Dermis microvascular lymphatic vessel endothelial cell (primary cell): ENCODE data around the gene CHCHD10. TPM values are rescaled to one million over a fixed set of nuclear protein-coding genes. Genes with fewer than 3 reads are reported as not detected.

Experiments used
- DNase-seq, 2 donors: peaks; one replicate each; pipeline versions ENCODE4 v3.0.0 to v3.0.0-alpha.2; 2010; ENCODE audit warnings: low read depth in 2 of 2
- total RNA-seq: library from RNA; depleted of rRNA; stranded (reverse); fragments of >200 nt; gene quantifications from 2 replicates; pipeline ENCODE4 v1.2.1, GENCODE V29; 2014

CHCHD10 gene
- total RNA-seq, 1 donor from 2014 or later = 7.4 TPM

DNA sequence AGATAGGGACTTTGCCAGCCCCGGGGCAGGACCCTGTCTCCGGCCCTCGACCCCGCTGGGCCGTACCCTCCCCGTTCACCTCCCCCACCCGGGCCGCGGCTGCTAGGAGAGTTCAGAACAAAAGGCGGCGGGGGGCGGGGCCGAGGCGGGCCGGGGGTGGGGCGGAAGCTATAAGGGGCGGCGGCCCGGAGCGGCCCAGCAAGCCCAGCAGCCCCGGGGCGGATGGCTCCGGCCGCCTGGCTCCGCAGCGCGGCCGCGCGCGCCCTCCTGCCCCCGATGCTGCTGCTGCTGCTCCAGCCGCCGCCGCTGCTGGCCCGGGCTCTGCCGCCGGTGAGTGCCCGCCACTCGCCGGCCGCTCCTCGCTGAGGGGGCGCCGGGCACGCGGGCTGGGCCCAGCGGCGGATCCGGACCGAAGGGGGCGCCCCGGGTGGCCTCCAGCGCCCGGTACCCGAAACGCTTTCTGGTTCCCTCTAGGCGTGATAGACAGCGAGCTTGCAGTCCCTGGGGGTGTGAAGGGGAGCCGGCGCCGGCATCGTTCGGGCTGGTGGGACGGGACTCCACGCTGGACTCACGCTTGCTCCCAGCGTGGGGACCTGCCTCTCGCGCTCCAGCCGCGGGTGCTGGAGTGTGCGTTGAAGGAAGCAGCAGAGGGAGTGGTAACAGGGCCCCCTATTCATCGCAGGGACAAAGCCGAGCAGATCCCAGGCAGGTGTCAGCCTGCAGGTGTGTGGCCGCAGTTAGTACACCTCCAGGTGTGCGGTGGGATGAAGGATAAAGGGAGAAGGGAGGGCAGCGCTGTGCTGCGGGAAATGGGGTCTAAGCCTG is 5.1 kb upstream of the CHCHD10 start, which contains the start of gene MMP11:
Gene MMP11, plus strand, starts transcription at position 201 of the 825 bp plus-strand sequence. Its CDS starts 22 bp downstream, at position 223.
- DNase-seq = peak in 1 of 2 donors; percentile 49

- no peak for DNase-seq
Measured at GRCh38 chr22:23772315-23772648, 4.5 kb upstream of the CHCHD10 start.

GRCh38 chr22:23769321-23769965 is 1.7 kb upstream of the CHCHD10 start:
- DNase-seq = no peak

DNA sequence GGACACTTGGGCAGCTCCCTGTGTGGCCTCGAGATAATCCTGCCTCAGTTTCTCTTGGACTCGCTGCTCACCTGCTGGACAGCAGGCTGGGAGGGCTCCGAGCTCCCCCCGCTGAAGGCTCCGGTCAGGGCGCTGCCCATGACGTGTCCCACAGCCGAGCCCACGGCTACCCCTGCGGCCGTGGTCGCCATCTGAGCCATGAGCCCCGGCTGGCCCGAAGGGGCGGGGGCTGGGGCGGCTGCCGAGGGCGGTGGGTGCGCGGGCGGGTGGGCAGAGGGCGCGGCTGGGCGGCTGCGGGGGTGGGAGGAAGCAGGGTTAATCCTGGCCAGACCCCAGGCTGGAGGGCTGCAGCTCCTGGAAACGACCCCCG is 484 bp downstream of the CHCHD10 start:
- no peak for DNase-seq

- no peak for DNase-seq
Measured at GRCh38 chr22:23764899-23765881, 2.6 kb downstream of the CHCHD10 start.

GRCh38 chr22:23763954-23764353 is 3.8 kb downstream of the CHCHD10 start:
- no peak for DNase-seq

DNA sequence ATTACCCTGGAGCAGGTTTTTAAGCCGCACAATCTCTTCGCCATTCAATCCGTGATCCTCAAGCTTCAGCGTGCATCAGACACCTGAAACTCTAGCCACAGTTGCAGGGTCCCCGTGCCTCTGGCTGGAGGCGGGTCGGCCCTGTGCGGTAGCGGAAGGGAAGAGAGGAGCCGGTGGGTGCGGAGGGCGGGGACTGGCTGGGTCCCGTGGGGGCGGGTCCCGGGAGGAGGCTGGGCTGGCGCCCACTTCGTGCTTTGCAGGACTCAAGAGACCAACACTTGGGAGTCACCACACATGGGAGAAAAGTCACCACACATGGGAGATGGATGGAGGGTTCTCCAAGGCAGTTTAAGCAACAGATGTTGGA is 4.2 kb downstream of the CHCHD10 start:
- no peak for DNase-seq

GRCh38 chr22:23762842-23763578 is 4.8 kb downstream of the CHCHD10 start, which contains the start of gene C22orf15:
Gene C22orf15 (plus strand): TSS chr22:23762990. CDS start chr22:23763307, 317 bp downstream.
- peak in 1 of 2 donors; percentile 45 for DNase-seq

DNA sequence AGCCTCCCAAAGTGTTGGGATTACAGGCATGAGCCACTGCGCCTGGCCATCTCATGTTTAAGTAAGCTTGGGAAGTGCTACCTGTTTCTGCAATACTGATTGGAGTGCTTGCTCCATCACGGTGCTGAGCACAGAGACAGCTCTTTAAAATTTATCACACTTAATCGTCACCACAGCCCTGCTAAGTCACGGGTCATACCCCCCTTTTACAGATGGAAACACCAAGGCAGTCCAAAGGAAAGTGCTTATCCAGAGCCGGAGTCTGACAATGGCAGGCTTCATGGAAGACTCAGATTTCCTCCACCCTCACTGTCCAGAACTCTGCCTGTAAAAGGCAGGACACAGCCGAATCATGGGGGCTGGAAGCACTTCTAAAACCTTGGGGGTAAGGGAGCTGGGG is 7.7 kb downstream of the CHCHD10 start:
- DNase-seq = no peak

DNA sequence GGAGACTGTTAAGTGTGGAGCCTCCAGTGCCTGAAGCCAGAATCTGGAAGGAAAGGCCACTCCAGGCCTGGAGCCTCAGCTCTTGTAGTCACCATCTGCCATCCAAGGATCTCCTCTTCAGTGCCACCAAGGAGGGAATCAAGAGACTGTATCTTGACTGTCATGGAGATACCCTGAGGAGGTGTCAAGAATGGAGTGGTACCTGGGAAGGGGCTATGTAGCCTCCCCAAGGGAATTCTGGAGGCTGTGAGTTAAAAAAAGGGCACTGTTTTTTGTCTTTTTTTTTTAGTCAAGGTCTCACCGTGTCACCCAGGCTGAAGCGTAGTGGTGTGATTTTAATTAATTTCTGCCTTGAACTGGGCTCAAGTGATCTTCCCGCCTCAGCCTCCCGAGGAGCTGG is 8.2 kb downstream of the CHCHD10 start:
- DNase-seq = no peak

DNA sequence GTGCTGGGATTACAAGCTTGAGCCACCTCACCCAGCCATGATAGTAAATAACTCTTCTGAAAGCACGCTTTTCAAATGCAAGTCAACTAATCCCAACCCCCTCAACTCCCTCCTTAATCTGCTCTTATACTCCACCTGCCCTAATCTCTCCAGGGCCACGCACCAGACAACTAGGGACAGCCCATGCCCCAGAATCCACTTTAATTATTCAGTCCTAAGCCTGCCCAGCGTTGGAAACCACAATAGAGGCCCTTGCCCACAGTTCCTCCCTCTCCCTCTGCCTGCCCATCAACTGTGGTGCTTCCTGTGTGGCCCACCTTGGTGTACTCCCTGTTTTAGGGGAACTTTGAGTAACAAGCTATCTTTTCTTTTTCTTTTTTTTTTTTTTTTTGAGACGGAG is 10.9 kb downstream of the CHCHD10 start:
- DNase-seq = no peak

DNA sequence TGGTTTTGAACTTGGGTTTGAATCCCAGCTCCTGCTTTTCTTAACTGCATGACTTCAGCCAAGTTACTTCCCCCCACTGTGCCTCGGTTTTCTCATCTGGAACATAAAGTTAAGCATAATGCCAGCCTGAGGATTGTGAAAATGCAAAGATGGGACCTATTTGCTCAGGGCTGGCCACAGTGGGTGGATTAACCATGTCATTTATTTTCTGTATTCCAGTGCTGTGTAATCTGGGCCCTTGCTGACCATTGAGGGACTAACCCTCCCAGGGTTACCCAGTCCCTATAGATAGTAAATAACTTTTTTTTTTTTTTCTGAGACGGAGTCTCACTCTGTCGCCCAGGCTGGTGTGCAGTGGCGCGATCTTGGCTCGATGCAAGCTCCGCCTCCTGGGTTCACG is 12.1 kb downstream of the CHCHD10 start:
- no peak for DNase-seq

DNA sequence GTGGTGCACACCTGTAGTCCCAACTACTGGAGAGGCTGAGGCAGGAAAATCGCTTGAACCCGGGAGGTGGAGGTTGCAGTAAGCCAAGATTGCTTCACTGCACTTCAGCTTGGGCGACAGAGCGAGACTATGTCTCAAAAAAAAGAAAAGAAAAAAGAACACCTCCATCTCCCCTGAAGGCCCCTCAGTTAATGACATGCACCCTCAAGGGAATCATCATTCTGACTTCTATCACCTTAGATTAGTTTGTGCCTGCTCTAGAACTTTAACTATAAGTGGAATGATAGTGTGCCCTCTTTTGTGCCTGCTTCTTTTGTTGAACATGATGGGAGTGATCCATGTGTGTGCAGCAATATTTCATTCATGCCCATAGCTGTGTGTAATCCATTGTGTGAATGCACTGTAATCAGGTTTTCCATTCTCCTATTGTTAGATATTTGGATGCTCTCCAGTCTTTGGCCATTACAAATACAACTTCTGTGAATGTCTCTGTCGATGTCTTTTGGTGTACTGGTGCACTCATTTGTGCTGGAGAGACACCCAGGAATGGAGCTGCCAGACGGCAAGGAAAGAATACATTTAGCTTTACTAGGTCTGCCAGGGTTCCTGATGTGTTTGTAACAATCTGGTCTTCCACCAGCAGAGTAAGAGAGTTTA is 12.7 kb downstream of the CHCHD10 start:
- peak; percentile 71 to 80 for DNase-seq

DNA sequence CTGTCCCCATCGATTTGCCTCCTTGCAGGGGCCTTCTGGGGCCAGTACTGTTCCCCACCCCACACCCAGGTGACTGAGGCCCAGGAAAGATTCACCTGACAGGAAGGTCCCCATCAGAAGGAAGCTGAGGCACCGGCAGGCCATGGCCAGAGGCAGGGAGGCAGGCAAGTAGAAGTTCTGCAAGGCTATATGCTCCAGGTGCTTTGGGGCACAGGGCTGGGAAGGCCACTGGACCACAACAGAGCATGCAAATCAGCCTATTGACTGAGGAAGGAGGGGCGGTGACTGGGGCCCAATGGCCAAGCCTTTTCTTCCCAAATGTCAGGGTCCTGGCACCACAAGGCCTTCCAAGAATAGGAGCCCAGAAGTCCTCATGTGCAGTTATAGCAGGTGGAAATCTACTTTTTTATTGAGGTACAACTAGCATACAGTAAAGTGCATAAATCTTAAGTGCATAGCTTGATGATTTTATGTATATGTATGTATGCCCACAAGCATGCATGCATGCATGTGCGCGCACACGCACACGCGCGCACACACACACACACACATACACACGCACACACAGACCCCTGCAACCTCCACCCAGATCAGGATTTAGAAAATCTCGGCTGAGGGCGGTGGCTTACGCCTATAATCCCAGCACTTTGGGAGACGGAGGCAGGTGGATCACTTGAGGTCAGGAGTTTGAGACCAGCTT is 13.4 kb downstream of the CHCHD10 start, which contains the start of gene VPREB3:
Gene VPREB3, minus strand, starts transcription at position 206 of the 700 bp plus-strand sequence. Its CDS starts 62 bp downstream, at position 144.
- DNase-seq = no peak

DNA sequence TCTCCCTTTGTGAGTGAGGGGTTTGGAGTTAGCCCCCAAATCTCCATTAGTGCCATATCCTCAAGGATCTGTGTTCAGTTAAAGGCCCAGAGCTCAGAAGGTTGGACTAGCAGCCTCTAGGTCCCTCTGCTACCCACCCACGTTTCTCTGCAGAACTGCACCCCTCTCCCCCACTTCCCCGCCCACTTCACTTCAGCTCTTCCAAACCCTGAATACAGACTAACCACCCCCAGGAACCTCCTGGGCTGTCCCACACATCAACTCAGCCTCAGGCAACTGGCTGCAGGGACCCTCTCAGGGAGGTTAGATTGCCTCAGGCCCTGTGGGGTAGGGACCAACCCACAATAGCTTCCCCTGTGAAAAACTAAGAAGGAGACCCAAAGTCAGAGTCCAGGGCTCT is 14.4 kb downstream of the CHCHD10 start:
- DNase-seq = no peak

GRCh38 chr22:23752750-23753149 is 15.0 kb downstream of the CHCHD10 start:
- DNase-seq = no peak

- no peak for DNase-seq
Measured at GRCh38 chr22:23752090-23752691, 15.6 kb downstream of the CHCHD10 start.

GRCh38 chr22:23751441-23751996 is 16.3 kb downstream of the CHCHD10 start:
- no peak for DNase-seq
